H9 (cell line): ENCODE measurements around the gene CALHM4. TPM values are rescaled to one million over a fixed set of nuclear protein-coding genes. Genes with fewer than 3 reads are reported as not detected.

Source experiments
- DNase-seq: peaks from one replicate; pipeline ENCODE4 v3.0.0-alpha.2; 2017
- H2AFZ ChIP-seq: one replicate; pipeline ENCODE4 v1.6.1; 2013; ENCODE audit warnings: mild to moderate bottlenecking, low read length, control low read depth, moderate library complexity
- H2AK5ac ChIP-seq: 2 replicates; pipeline ENCODE4 v1.6.1; 2013; ENCODE audit warnings: low read length, control low read depth, mixed read lengths; ENCODE audit not compliant: insufficient read length
- H2BK120ac ChIP-seq: one replicate; pipeline ENCODE4 v1.6.1; 2013; ENCODE audit warnings: low read depth, mild to moderate bottlenecking, low read length, control low read depth, inconsistent platforms; ENCODE audit not compliant: poor library complexity, severe bottlenecking
- H2BK12ac ChIP-seq: 2 replicates; pipeline ENCODE4 v1.6.1; 2013; ENCODE audit warnings: low read length, control low read depth, mixed read lengths, low read depth; ENCODE audit not compliant: insufficient read length
- H2BK15ac ChIP-seq: 2 replicates; pipeline ENCODE4 v1.6.1; 2013; ENCODE audit warnings: low read depth, low read length, control low read depth
- H2BK20ac ChIP-seq: one replicate; pipeline ENCODE4 v1.6.1; 2013; ENCODE audit warnings: low read depth, mild to moderate bottlenecking, low read length, control low read depth, inconsistent platforms; ENCODE audit not compliant: poor library complexity, severe bottlenecking
- H2BK5ac ChIP-seq: 2 replicates; pipeline ENCODE4 v1.6.1; 2013; ENCODE audit warnings: low read length, control low read depth, mixed read lengths; ENCODE audit not compliant: insufficient read length
- H3K14ac ChIP-seq: 2 replicates; pipeline ENCODE4 v1.6.1; 2013; ENCODE audit warnings: low read length, control low read depth; ENCODE audit not compliant: insufficient read depth
- H3K18ac ChIP-seq: 2 replicates; pipeline ENCODE4 v1.6.1; 2013; ENCODE audit warnings: low read depth, mild to moderate bottlenecking, mixed read lengths, low read length, control low read depth; ENCODE audit not compliant: insufficient read length
- H3K23ac ChIP-seq: 2 replicates; pipeline ENCODE4 v1.6.1; 2013; ENCODE audit warnings: low read length, control low read depth, mixed read lengths, low read depth; ENCODE audit not compliant: insufficient read length
- H3K23me2 ChIP-seq: 2 replicates; pipeline ENCODE4 v1.6.1; 2013; ENCODE audit warnings: low read depth, mild to moderate bottlenecking, mixed read lengths, low read length, control low read depth; ENCODE audit not compliant: insufficient read length, poor library complexity, severe bottlenecking
- H3K27ac ChIP-seq: 2 replicates; pipeline ENCODE4 v1.5.1; 2013; ENCODE audit warnings: low read length, control low read depth, mixed read lengths, low read depth; ENCODE audit not compliant: insufficient read length
- H3K27me3 ChIP-seq: 2 replicates; pipeline ENCODE4 v1.6.1; 2013; ENCODE audit warnings: low read length, control low read depth, inconsistent platforms; ENCODE audit not compliant: insufficient read depth
- H3K4ac ChIP-seq: 2 replicates; pipeline ENCODE4 v1.6.1; 2013; ENCODE audit warnings: low read depth, mild to moderate bottlenecking, control low read depth, inconsistent platforms, low read length, moderate library complexity
- H3K4me1 ChIP-seq: 2 replicates; pipeline ENCODE4 v1.6.1; 2013; ENCODE audit warnings: low read length, control low read depth, inconsistent platforms; ENCODE audit not compliant: insufficient read depth
- H3K4me2 ChIP-seq: 2 replicates; pipeline ENCODE4 v1.6.1; 2013; ENCODE audit warnings: low read length, control low read depth, mixed read lengths; ENCODE audit not compliant: insufficient read length, insufficient read depth
- H3K56ac ChIP-seq: 2 replicates; pipeline ENCODE4 v1.6.1; 2013; ENCODE audit warnings: low read depth, mild to moderate bottlenecking, mixed read lengths, low read length, control low read depth; ENCODE audit not compliant: insufficient read length
- H3K79me1 ChIP-seq: 2 replicates; pipeline ENCODE4 v1.6.1; 2013; ENCODE audit warnings: low read depth, mild to moderate bottlenecking, moderate library complexity, low read length, control low read depth, inconsistent platforms; ENCODE audit not compliant: insufficient read depth, poor library complexity, severe bottlenecking
- H3K79me2 ChIP-seq: 2 replicates; pipeline ENCODE4 v1.6.1; 2013; ENCODE audit warnings: low read length, control low read depth, inconsistent platforms; ENCODE audit not compliant: insufficient read depth
- H3K9ac ChIP-seq: 2 replicates; pipeline ENCODE4 v1.6.1; 2013; ENCODE audit warnings: low read length, control low read depth, mixed read lengths; ENCODE audit not compliant: insufficient read length; ENCODE audit errors: extremely low read depth
- H3K9me3 ChIP-seq: one replicate; pipeline ENCODE4 v1.6.1; 2013; ENCODE audit warnings: low read depth, low read length, inconsistent platforms; ENCODE audit not compliant: control insufficient read depth
- H3T11ph ChIP-seq: one replicate; pipeline ENCODE4 v1.6.1; 2013; ENCODE audit warnings: mild to moderate bottlenecking, low read length, control low read depth, inconsistent platforms
- H4K20me1 ChIP-seq: one replicate; pipeline ENCODE4 v1.6.1; 2013; ENCODE audit not compliant: control insufficient read depth, insufficient read length, insufficient read depth
- H4K5ac ChIP-seq: 2 replicates; pipeline ENCODE4 v1.6.1; 2013; ENCODE audit warnings: low read depth, mild to moderate bottlenecking, mixed read lengths, low read length, control low read depth; ENCODE audit not compliant: insufficient read length
- H4K8ac ChIP-seq: replicated peaks from 2 replicates; pipeline ENCODE4 v1.6.1; 2013; ENCODE audit warnings: low read length, control low read depth, mixed read lengths, low read depth; ENCODE audit not compliant: insufficient read length
- H4K91ac ChIP-seq: 2 replicates; pipeline ENCODE4 v1.6.1; 2013; ENCODE audit warnings: low read depth, mild to moderate bottlenecking, moderate library complexity, mixed read lengths, low read length, control low read depth; ENCODE audit not compliant: insufficient read length
- H3K27ac Mint-ChIP-seq, 3 experiments: 2 replicates in 2 of 3; 3 replicates in 1 of 3; pipeline ENCODE4 v1.8.0; 2020 to 2021; ENCODE audit warnings: mixed read lengths in 3 of 3, mild to moderate bottlenecking in 1 of 3, moderate library complexity in 1 of 3
- H3K27me3 Mint-ChIP-seq: 2 replicates; pipeline ENCODE4 v1.8.0; 2021; ENCODE audit warnings: low read depth, mild to moderate bottlenecking, moderate library complexity, mixed read lengths
- H3K36me3 Mint-ChIP-seq, 3 experiments: 2 replicates in 2 of 3; 3 replicates in 1 of 3; pipeline ENCODE4 v1.8.0; 2020 to 2021; ENCODE audit warnings: low read depth in 3 of 3, mixed read lengths in 3 of 3; ENCODE audit not compliant: insufficient read depth in 1 of 3
- H3K4me1 Mint-ChIP-seq, 2 experiments: 2 replicates each; pipeline ENCODE4 v1.8.0; 2020; ENCODE audit warnings: mixed read lengths in 2 of 2
- H3K4me3 Mint-ChIP-seq, 2 experiments: 2 replicates in 1 of 2; 3 replicates in 1 of 2; pipeline ENCODE4 v1.8.0; 2020 to 2021; ENCODE audit warnings: mild to moderate bottlenecking in 2 of 2, mixed read lengths in 2 of 2, moderate library complexity in 1 of 2
- H3K9me3 Mint-ChIP-seq, 2 experiments: 2 replicates in 1 of 2; 3 replicates in 1 of 2; pipeline ENCODE4 v1.8.0; 2020; ENCODE audit warnings: mild to moderate bottlenecking in 2 of 2, mixed read lengths in 2 of 2, moderate library complexity in 1 of 2
- WGBS: extraction: QIAGEN DNeasy Blood & Tissue Kit; methylation state at CpG from one replicate; pipeline ENCODE4 v1.1.7; 2013; ENCODE audit warnings: missing lambda C conversion rate, low lambda C conversion rate, mixed read lengths; ENCODE audit not compliant: insufficient read length; ENCODE audit errors: extremely low coverage; 5-methylcytosine and 5-hydroxymethylcytosine counted together
- total RNA-seq: library from RNA; stranded (reverse); gene quantifications from 2 replicates; pipeline ENCODE4 v1.2.1, GENCODE V29; 2021
- TF ChIP-seq, protein P1 (sequence below): fragments of 200-600 bp; sonication (generic); conservative IDR thresholded peaks from 3 replicates; pipeline ENCODE4 v1.8.0; 2021; ENCODE audit warnings: antibody characterized with exemption, mild to moderate bottlenecking

The CALHM4 gene
- total RNA-seq, 1 experiment from 2014 or later = not detected

DNA sequence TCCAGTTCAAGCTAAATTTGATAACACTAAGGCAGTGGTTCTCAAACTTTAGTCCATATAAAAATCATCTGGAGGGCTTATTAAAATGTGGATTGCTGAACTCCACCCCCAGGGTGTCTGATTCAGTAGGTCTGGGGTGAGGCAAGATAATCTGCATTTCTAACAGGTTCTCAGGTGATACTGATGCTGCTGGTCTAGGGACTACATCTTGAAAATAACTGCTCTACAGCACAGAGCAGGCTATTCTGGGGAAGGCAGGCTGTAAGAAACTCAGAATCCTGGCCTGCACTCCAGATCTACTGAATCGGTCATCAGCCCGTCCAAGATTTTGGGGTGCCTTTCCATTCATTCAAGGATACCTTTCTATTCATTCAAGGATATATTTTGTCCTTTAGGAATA, 30.7 kb upstream of the CALHM4 start:
- Histone ChIP-seq H3K23me2 (no peaks in the 10 kb centered on the region), H3K23ac (no peak overlapping the region), H3K9ac (no peak overlapping the region), H4K20me1 (no peaks in the 10 kb centered on the region), H2BK120ac (no peak overlapping the region), H3K4me2 (no peak overlapping the region), H3K79me1 (no peaks in the 10 kb centered on the region), H3K56ac (no peak overlapping the region), H2AK5ac (no peak overlapping the region), H3K79me2 (no peaks in the 10 kb centered on the region), H2AFZ (no peak overlapping the region), H3T11ph (no peak overlapping the region), H2BK15ac (no peak overlapping the region), H4K5ac (no peak overlapping the region), H3K18ac (no peak overlapping the region), H3K27me3 (no peaks in the 10 kb centered on the region), H3K4ac (no peak overlapping the region), H3K4me1 (no peaks in the 10 kb centered on the region), H2BK5ac (no peak overlapping the region), H4K91ac (no peak overlapping the region), H2BK12ac (no peak overlapping the region), H3K9me3 (no peaks in the 10 kb centered on the region), H2BK20ac (no peak overlapping the region), H4K8ac (no peak overlapping the region), H3K27ac (no peak overlapping the region), H3K14ac (no peak overlapping the region)
- no peak for DNase-seq
- WGBS = no CpG with 5 or more reads among the region's 2 CpGs
- H3K4me3 Mint-ChIP-seq = no peak overlapping the region
- TF ChIP-seq, protein P1, sequence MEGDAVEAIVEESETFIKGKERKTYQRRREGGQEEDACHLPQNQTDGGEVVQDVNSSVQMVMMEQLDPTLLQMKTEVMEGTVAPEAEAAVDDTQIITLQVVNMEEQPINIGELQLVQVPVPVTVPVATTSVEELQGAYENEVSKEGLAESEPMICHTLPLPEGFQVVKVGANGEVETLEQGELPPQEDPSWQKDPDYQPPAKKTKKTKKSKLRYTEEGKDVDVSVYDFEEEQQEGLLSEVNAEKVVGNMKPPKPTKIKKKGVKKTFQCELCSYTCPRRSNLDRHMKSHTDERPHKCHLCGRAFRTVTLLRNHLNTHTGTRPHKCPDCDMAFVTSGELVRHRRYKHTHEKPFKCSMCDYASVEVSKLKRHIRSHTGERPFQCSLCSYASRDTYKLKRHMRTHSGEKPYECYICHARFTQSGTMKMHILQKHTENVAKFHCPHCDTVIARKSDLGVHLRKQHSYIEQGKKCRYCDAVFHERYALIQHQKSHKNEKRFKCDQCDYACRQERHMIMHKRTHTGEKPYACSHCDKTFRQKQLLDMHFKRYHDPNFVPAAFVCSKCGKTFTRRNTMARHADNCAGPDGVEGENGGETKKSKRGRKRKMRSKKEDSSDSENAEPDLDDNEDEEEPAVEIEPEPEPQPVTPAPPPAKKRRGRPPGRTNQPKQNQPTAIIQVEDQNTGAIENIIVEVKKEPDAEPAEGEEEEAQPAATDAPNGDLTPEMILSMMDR = no peak
- H3K4me1 Mint-ChIP-seq = peaks cover 5 to 16% of the 10 kb centered on the region in 2 experiments; a peak in 2 of 4 replicates
- H3K27ac Mint-ChIP-seq = 0 out of 7 replicates have a peak overlapping the region, but pooled peaks of 1 of the 3 experiments have one; percentile 25
- no peaks in the 10 kb centered on the region for H3K27me3 Mint-ChIP-seq
- no peaks in the 10 kb centered on the region for H3K9me3 Mint-ChIP-seq
- H3K36me3 Mint-ChIP-seq = no peaks in the 10 kb centered on the region
